Stimulated activated CD8-positive, alpha-beta memory T cell treated with anti-CD3 and anti-CD28 coated beads, Interleukin-4, amount 100 ng/mL, for 4 hours (primary cell): ENCODE measurements around the gene HBQ1.
"Not testable (repeated sequence)": the region's sequence is repeated elsewhere in the genome, so short reads cannot be mapped to it uniquely, and the experiment has no call there.

Experiments used
- DNase-seq, 2 donors: peaks; one replicate each; pipeline ENCODE4 v3.0.0-alpha.2; 2020; ENCODE audit warnings: low read depth in 2 of 2, low spot score in 1 of 2

The HBQ1 gene

DNA sequence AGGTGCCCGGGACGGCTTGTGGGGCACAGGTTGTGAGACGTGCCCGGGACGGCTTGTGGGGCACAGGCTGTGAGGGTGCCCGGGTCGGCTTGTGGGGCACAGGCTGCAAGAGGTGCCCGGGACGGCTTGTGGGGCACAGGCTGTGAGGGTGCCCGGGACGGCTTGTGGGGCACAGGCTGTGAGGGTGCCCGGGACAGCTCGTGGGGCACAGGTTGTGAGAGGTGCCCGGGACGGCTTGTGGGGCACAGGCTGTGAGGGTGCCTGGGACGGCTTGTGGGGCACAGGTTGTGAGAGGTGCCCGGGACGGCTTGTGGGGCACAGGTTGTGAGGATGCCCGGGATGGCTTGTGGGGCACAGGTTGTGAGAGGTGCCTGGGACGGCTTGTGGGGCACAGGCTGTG lies 20.0 kb upstream of the HBQ1 start:
- not testable (repeated sequence) for DNase-seq

- DNase-seq = no peak
Measured at GRCh38 chr16:160691-161190, 19.5 kb upstream of the HBQ1 start.

DNA sequence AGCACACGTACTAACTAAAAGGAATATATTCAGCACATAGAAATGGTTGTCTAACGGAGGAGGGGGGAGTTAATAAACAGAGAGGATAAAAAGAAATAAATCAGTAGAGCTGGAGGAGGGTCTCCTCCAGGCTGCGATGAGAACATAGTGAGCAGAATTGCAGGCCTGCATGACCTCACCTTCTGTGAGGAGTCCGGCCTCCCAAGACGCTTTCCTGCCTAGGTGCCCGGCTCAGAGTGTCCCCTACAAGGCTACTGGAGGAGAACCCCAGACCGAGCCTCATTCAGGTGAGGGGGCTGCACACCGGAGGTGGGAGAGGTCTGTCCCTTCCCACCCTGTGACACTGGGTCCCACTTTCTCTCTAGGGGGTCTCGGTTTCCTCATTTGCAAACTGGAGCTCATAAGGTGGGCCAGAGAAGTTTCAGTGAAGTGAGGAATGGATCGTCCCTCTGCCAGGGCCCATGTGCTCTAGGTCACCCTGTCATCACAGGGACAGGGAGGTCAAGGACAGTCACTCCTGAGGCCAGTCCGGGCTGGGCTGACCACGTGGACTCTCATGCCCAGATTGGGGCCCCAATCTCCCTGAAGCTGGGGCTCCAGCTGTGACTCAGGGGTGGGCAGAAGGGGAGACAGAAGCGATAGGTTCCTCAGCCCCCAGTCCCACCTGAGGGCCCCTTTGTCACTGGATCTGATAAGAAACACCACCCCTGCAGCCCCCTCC lies 17.8 kb upstream of the HBQ1 start:
- DNase-seq = no peak

GRCh38 chr16:163139-163538 lies 17.1 kb upstream of the HBQ1 start:
- DNase-seq = not testable (repeated sequence)

GRCh38 chr16:163696-164095 lies 16.6 kb upstream of the HBQ1 start:
- DNase-seq = not testable (repeated sequence)

DNA sequence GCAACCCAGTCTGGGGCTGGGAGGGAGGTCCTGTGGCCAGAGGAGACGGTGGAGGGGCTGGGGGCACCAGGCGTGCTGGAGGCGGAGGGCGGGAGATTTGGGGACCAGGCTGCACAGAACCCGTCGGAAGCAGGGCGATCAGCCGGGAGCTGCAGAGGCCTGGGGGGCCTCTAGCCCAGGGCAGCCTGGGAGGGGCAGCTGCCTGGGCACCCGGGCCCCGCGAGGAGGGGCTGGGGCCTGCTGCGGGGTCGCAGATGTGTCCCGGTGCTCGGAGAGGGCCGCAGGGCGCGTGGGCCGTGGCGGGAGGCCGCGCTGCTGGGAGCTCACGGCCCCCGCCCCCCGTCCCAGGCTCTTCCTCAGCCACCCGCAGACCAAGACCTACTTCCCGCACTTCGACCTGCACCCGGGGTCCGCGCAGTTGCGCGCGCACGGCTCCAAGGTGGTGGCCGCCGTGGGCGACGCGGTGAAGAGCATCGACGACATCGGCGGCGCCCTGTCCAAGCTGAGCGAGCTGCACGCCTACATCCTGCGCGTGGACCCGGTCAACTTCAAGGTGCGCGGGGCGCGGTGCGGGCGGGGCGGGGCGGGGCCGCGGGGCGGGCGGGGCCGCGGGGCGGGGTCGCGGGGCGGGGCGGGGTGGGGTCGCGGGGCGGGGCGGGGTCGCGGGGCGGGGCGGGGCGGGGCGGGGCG lies 16.0 kb upstream of the HBQ1 start:
- not testable (repeated sequence) for DNase-seq

DNA sequence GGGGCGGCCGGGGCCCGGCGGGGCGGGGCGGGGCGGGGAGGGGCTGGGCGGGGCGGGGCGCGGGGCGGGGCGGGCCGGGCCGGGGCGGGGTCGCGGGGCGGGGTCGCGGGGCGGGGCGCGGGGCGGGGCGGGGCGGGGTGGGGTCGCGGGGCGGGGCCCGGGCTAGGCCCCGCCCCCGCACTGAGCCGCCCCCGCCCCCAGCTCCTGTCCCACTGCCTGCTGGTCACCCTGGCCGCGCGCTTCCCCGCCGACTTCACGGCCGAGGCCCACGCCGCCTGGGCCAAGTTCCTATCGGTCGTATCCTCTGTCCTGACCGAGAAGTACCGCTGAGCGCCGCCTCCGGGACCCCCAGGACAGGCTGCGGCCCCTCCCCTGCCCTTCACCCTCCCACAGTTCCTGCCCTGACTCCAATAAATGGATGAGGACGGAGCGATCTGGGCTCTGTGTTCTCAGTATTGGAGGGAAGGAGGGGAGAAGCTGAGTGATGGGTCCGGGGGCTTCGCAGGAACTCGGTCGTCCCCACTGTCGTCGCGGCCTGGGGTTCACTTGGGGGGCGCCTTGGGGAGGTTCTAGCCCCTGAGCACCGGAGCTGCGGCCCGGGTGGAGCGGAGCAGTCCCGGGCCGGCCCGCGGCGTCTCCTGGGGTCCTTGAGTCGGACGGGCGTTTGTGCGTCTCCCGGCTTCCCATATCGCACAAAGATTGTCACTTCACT lies 15.3 kb upstream of the HBQ1 start:
- no peak for DNase-seq

DNA sequence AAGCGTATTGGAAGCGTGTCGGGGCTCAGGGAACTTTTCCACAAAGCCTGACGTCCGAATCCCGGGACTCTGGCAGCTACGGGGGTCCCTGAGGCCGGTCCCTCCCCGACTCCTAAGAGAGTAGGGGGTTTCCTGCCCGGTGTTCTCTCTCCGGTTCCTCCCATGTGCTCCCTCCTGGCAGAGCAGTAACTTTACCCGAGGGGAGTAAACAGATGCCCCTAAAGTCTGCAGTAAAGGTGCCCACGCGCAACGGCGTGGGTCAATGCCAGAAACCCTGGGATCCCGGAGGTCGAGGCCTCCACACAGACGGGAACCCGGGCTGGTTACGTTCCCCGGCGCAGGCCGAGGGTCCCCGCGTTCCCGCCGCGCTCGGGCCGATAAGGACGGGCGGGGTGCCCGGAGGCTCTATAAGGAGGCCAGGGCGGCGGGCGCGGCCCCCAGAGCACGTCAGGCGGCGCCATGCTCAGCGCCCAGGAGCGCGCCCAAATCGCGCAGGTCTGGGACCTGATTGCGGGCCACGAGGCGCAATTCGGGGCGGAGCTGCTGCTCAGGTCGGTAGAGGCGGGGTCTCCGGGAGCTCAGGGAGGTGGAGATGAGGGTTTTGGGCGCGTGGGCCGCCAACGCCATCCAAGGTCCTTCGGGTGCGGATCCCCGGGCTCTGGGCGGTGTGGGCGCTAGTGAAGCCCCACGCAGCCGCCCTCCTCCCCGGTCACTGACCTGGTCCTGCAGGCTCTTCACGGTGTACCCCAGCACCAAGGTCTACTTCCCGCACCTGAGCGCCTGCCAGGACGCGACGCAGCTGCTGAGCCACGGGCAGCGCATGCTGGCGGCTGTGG lies 14.5 kb upstream of the HBQ1 start, which contains the start of gene HBM:
Gene HBM, plus strand, starts transcription at position 440 of the 836 bp plus-strand sequence. Its CDS starts 20 bp downstream, at position 460.
- no peak for DNase-seq

- DNase-seq = no peak
Measured at GRCh38 chr16:166375-167121, 13.7 kb upstream of the HBQ1 start.

- no peak for DNase-seq
Measured at GRCh38 chr16:167122-167690, 13.1 kb upstream of the HBQ1 start.

GRCh38 chr16:168424-168823 lies 11.8 kb upstream of the HBQ1 start:
- DNase-seq = no peak

GRCh38 chr16:169014-169413 lies 11.2 kb upstream of the HBQ1 start:
- DNase-seq = no peak

DNA sequence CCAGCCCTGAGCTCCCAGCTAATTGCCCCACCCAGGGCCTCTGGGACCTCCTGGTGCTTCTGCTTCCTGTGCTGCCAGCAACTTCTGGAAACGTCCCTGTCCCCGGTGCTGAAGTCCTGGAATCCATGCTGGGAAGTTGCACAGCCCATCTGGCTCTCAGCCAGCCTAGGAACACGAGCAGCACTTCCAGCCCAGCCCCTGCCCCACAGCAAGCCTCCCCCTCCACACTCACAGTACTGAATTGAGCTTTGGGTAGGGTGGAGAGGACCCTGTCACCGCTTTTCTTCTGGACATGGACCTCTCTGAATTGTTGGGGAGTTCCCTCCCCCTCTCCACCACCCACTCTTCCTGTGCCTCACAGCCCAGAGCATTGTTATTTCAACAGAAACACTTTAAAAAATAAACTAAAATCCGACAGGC lies 10.2 kb upstream of the HBQ1 start:
- not testable (repeated sequence) for DNase-seq

DNA sequence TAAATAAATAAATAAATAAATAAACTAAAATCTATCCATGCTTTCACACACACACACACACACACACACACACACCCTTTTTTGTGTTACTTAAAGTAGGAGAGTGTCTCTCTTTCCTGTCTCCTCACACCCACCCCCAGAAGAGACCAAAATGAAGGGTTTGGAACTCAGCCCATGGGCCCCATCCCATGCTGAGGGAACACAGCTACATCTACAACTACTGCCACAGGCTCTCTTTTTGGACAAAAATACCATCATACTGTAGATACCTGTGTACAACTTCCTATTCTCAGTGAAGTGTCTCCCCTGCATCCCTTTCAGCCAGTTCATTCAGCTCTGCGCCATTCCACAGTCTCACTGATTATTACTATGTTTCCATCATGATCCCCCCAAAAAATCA lies 9.5 kb upstream of the HBQ1 start:
- DNase-seq = no peak

DNA sequence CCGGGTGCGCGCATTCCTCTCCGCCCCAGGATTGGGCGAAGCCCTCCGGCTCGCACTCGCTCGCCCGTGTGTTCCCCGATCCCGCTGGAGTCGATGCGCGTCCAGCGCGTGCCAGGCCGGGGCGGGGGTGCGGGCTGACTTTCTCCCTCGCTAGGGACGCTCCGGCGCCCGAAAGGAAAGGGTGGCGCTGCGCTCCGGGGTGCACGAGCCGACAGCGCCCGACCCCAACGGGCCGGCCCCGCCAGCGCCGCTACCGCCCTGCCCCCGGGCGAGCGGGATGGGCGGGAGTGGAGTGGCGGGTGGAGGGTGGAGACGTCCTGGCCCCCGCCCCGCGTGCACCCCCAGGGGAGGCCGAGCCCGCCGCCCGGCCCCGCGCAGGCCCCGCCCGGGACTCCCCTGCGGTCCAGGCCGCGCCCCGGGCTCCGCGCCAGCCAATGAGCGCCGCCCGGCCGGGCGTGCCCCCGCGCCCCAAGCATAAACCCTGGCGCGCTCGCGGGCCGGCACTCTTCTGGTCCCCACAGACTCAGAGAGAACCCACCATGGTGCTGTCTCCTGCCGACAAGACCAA lies 7.8 kb upstream of the HBQ1 start, which contains the start of gene HBA2:
Gene HBA2, plus strand, starts transcription at position 503 of the 568 bp plus-strand sequence. Its CDS starts 37 bp downstream, at position 540.
- not testable (repeated sequence) for DNase-seq

GRCh38 chr16:173211-173854 lies 6.9 kb upstream of the HBQ1 start:
- DNase-seq = not testable (repeated sequence)

- not testable (repeated sequence) for DNase-seq
Measured at GRCh38 chr16:173928-174769, 6.1 kb upstream of the HBQ1 start.
